ENCODE measurements around the gene HK2.

DNA sequence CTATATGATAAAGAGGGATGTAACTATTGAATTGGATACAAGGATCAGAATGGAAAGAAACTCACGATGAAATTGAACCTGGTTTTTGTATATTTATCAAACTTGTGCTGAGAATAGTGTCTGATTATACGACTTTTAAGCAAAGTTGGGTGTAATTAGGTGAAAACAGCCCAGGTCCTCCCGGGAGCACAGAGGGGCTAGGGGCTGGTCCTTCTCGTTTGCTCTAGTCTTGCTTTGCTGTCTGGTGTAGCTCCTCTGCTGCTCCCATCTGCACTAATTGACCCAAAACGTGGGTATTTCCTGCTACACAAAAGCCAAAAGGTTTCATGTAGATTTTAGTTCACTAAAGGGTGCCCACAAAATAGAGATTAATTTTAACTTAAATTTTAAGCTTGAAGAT is 58.7 kb downstream of the HK2 start:
- TF ChIP-seq CTCF (IDR thresholded peaks at IDR 0.05; ENCODE audit: low read length) (no peak), EZH2 (IDR thresholded peaks at IDR 0.05; ENCODE audit: borderline replicate concordance, low read length) (no peak)
